Spleen (tissue), 7 donors: ENCODE measurements around the gene PDZD2.

ENCODE experiments used
- POLR2A ChIP-seq, 3 donors: fragments of 450-650 bp; IDR thresholded peaks; one replicate each; pipeline ENCODE4 v1.5.1; 2017; ENCODE audit warnings: antibody characterized with exemption in 3 of 3, mild to moderate bottlenecking in 1 of 3
- TF ChIP-seq, protein P1 (sequence below), 11 experiments: fragments of 200-600 bp in 7 of 11; fragments of 450-650 bp in 4 of 11; sonication (generic) in 4 of 11; IDR thresholded peaks in 8 of 11; conservative IDR thresholded peaks in 3 of 11; 1 replicate in 7 of 11; 2 replicates in 4 of 11; pipeline versions ENCODE4 v1.4.0 to v1.8.0; 2016 to 2021; ENCODE audit warnings: antibody characterized with exemption in 11 of 11, inconsistent platforms in 4 of 11, mild to moderate bottlenecking in 1 of 11
- donor health status: DM: no; HTN: no; CAD: no; lungs with moderate emphysema.
- donor health status: DM: no; HTN: no; CAD: no.
- donor health status: DM: no; HTN: no; CAD: no.

DNA sequence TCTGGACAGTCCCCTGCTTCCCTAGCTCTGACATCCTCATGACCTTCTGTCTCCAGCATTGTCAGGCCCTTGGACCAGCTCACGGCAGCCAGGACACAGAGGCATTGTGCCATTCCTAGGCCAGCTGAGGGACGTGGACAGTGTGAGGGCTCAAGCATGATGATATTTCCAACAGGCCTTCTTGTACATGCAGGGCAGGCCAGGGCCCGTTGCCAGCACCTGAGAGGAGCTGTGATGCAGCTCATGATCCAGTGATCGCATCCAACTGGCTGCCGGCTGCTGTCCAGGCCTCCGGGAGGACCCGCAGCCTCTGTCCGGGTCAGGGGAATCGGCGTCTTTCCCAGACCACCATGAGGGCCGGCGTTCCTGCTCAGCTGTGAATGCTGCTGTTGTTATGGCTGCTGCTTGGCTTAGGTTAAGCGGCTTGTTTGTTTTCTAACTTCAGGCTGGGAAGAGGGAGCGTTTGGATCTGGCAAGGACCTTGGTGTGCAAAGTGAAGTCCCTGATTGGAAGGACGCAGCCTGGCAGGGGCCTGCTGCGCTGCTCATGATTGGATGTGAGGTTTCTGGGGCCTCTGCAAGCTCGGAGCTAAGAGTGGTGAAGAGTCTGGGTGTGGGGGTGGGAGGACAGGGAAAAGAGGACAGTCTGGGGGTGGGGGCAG lies 53.8 kb downstream of the PDZD2 start:
- TF ChIP-seq, protein P1, sequence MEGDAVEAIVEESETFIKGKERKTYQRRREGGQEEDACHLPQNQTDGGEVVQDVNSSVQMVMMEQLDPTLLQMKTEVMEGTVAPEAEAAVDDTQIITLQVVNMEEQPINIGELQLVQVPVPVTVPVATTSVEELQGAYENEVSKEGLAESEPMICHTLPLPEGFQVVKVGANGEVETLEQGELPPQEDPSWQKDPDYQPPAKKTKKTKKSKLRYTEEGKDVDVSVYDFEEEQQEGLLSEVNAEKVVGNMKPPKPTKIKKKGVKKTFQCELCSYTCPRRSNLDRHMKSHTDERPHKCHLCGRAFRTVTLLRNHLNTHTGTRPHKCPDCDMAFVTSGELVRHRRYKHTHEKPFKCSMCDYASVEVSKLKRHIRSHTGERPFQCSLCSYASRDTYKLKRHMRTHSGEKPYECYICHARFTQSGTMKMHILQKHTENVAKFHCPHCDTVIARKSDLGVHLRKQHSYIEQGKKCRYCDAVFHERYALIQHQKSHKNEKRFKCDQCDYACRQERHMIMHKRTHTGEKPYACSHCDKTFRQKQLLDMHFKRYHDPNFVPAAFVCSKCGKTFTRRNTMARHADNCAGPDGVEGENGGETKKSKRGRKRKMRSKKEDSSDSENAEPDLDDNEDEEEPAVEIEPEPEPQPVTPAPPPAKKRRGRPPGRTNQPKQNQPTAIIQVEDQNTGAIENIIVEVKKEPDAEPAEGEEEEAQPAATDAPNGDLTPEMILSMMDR (IDR thresholded peaks at IDR 0.05 in 8 of 11, conservative IDR thresholded peaks at IDR 0.05 in 3 of 11), result no peak
- no peak for TF ChIP-seq POLR2A (IDR thresholded peaks at IDR 0.05)
